Osteocyte (in vitro differentiated cells): ENCODE data around the gene DAGLB. TPM values are rescaled to one million over a fixed set of nuclear protein-coding genes. Genes with fewer than 3 reads are reported as not detected.
A peak's percentile ranks its signal among the peaks of the same experiment; 100 is the strongest.

Source experiments
- DNase-seq: peaks from one replicate; pipeline ENCODE4 v3.0.0; 2021; ENCODE audit warnings: mixed read lengths; ENCODE audit not compliant: unreplicated experiment; ENCODE audit errors: extremely low spot score
- H3K27ac Mint-ChIP-seq: one replicate; pipeline ENCODE4 v1.8.0; 2021; ENCODE audit warnings: mild to moderate bottlenecking, mixed read lengths; ENCODE audit not compliant: unreplicated experiment
- H3K27me3 Mint-ChIP-seq: one replicate; pipeline ENCODE4 v1.8.0; 2021; ENCODE audit warnings: mixed read lengths; ENCODE audit not compliant: unreplicated experiment
- H3K36me3 Mint-ChIP-seq: one replicate; pipeline ENCODE4 v1.8.0; 2021; ENCODE audit warnings: mixed read lengths; ENCODE audit not compliant: unreplicated experiment
- H3K4me1 Mint-ChIP-seq: one replicate; pipeline ENCODE4 v1.8.0; 2021; ENCODE audit warnings: mixed read lengths; ENCODE audit not compliant: unreplicated experiment
- H3K4me3 Mint-ChIP-seq: one replicate; pipeline ENCODE4 v1.8.0; 2021; ENCODE audit warnings: mild to moderate bottlenecking, moderate library complexity, mixed read lengths; ENCODE audit not compliant: unreplicated experiment
- H3K9me3 Mint-ChIP-seq: one replicate; pipeline ENCODE4 v1.8.0; 2021; ENCODE audit warnings: mixed read lengths; ENCODE audit not compliant: unreplicated experiment
- CTCF ChIP-seq: fragments of 200-600 bp; sonication (generic); IDR thresholded peaks from 2 replicates; pipeline ENCODE4 v1.5.0; 2021; ENCODE audit warnings: antibody characterized with exemption, mild to moderate bottlenecking, moderate library complexity
- total RNA-seq: library from RNA; stranded (reverse); gene quantifications from 2 replicates; pipeline ENCODE4 v1.2.1, GENCODE V29; 2021

DAGLB gene
- total RNA-seq, 1 donor from 2014 or later, result 22.4 TPM

DNA sequence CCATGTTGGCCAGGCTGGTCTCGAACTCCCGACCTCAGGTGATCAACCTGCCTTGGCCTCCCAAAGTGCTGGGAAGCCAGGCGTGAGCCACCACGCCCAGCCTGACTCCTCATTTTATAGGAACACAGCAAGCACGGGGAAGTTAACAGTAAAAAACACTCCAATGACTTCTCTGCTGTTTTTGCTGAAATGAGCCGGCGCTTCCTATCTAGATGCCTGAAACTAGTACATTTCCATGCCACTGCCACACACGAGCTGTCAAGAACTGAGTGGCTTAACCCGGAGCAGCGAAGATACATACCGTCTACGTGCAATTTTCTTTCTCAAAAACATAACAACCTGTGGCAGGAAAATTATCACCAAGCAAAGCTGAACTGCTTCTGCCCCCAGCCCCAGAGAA, 16.8 kb downstream of the DAGLB start:
- Mint-ChIP-seq H3K36me3 (peaks cover 14% of the 10 kb centered on the region), H3K4me1 (peaks cover 14% of the 10 kb centered on the region), H3K4me3 (no peak overlapping the region), H3K27me3 (no peaks in the 10 kb centered on the region), H3K9me3 (no peaks in the 10 kb centered on the region), H3K27ac (peak overlapping the region; percentile 34)
- TF ChIP-seq CTCF, result no peak
- no peak for DNase-seq

DNA sequence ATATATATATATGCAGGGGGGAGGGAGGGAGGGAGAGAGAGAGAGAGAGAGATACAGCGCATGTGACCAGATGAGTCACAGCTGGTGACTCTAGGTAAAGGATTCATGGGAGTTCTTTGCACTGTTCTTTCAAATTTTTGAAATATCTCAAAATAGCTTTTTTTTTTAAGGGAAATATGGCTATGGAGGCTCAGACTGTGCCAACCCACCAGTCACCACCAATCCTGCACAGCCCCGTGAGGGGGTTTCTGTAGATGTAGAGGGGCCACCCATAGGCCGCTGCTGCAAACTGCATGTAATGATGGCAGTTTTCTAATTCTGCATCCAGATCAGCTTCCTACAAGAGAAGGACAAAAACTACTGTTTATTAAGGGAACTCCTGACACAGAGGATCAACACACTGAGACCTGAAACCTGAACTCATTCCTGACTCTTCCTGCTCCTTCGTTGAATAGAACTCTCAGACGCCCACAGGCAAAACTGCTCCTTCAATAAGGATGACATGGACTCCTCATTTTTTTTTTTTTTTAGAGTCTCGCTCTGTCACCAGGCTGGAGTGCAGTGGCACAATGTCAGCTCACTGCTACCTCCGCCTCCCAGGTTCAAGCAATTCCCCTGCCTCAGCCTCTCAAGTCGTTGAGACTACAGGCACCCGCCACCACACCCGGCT, 17.3 kb downstream of the DAGLB start:
- H3K9me3 Mint-ChIP-seq, result no peaks in the 10 kb centered on the region
- H3K36me3 Mint-ChIP-seq, result peaks cover 17% of the 10 kb centered on the region
- H3K27me3 Mint-ChIP-seq, result no peaks in the 10 kb centered on the region
- H3K27ac Mint-ChIP-seq, result peak overlapping the region; percentile 80
- no peak overlapping the region for H3K4me3 Mint-ChIP-seq
- H3K4me1 Mint-ChIP-seq, result peaks cover 8% of the 10 kb centered on the region
- TF ChIP-seq CTCF, result peak; percentile 45
- DNase-seq, result no peak

DNA sequence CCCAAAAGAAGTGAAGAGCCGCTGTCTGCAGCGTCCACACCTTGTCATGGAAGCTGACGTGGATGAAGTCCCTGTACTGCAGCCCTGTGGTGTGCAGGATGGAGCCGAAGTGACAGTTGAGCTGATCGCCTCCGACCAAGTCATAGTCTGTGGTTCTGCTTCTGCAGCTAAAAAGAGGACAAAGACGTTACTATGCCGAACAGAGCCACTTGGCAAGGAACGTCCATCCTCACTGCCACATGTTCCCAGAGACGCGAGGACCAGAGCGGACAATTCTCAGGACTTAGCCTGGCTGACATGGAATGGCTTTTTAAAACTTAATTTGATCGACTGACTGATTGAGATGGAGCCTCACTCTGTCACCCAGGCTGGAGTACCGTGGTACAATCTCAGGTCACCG, 21.8 kb downstream of the DAGLB start:
- DNase-seq, result no peak
- Mint-ChIP-seq H3K4me3 (no peak overlapping the region), H3K27me3 (no peaks in the 10 kb centered on the region), H3K36me3 (peaks cover 14% of the 10 kb centered on the region), H3K4me1 (peaks cover 5% of the 10 kb centered on the region), H3K27ac (peak overlapping the region; percentile 4), H3K9me3 (no peaks in the 10 kb centered on the region)
- TF ChIP-seq CTCF, result no peak

DNA sequence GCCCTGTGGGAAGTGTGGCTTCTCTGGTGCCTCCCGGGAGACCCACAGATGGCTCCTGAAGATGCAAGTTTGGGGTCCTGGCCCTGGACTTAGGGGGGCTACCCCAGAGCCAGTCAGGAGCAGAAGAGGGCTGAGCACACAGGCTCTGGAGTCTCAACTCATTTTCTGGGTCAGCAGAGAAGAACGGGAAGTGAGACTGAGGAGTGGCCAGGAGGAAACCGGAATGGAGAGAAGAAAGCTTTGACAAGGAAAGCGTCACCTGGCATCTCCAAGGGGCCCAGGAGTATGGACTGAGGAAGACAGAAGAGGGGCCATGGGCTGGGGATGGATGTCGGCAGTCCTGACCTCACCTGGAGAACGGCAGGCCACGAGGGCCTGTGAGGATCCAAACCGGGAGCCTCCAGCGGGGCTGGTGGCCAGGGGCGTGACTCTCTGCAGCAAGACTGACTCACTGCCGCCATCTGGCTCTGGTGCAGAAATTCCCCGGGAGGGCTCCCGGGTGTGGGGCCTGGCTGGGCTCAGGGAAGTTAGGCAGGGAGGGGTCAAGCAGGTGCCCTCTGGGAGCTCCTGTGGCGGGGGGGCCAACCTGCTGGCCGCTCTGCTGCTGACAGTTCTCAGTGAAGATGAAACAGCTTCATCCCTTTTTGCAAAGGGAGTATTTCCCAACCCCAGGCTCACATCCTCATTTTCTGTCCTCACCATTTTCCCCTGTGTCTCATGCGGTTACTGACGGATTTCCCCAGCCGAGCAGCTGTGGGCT, 23.6 kb downstream of the DAGLB start:
- no peak overlapping the region for H3K4me3 Mint-ChIP-seq
- H3K27ac Mint-ChIP-seq, result no peak overlapping the region
- H3K9me3 Mint-ChIP-seq, result no peaks in the 10 kb centered on the region
- TF ChIP-seq CTCF, result no peak
- no peaks in the 10 kb centered on the region for H3K27me3 Mint-ChIP-seq
- DNase-seq, result no peak
- no peaks in the 10 kb centered on the region for H3K4me1 Mint-ChIP-seq
- H3K36me3 Mint-ChIP-seq, result peaks cover 14% of the 10 kb centered on the region

DNA sequence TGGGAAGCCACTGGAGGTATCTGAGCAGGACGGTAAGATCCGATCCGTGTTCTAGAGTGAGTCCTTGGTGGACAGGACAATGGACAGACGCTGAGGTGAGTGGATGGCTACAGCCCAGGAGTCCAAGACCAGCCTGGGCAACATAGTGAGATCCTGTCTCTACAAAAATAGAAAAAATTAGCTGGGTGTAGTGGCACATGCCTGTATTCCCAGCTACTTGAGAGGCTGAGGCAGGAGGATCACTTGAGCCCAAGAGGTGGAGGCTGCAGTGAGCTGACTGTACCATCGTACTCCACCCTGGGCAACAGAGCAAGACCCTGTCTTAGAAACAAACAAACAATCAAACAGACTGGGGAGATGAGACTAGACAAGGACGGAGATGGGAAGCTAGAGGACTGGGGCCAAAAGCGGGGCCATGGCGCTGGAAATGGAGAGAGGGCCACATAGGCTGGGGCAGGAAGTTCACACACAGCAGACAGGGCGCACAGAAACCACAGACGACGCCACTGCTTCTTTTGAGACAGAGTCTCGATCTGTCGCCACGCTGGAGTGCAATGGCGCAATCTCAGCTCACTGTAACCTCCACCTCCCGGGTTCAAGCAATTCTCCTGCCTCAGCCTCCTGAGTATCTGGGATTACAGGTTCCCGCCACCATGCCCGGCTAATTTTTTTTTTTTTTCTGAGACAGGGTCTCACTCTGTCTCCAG, 24.7 kb downstream of the DAGLB start:
- Mint-ChIP-seq H3K4me3 (no peak overlapping the region), H3K9me3 (no peaks in the 10 kb centered on the region), H3K36me3 (peaks cover 12% of the 10 kb centered on the region), H3K4me1 (no peaks in the 10 kb centered on the region), H3K27ac (no peak overlapping the region), H3K27me3 (no peaks in the 10 kb centered on the region)
- DNase-seq, result no peak
- TF ChIP-seq CTCF, result no peak
